DND-41 (cell line): ENCODE measurements around the gene TIGD7.

ENCODE experiments used
- CTCF ChIP-seq: IDR thresholded peaks from 2 replicates; pipeline ENCODE4 v1.5.1; 2012; ENCODE audit warnings: borderline replicate concordance, low read length, moderate library complexity, mild to moderate bottlenecking; ENCODE audit not compliant: poor library complexity, severe bottlenecking; ENCODE audit errors: extremely low read depth
- EZH2 ChIP-seq: IDR thresholded peaks from 3 replicates; pipeline ENCODE4 v1.6.1; 2012; ENCODE audit warnings: borderline replicate concordance, low read depth, mild to moderate bottlenecking, moderate library complexity, low read length, inconsistent platforms; ENCODE audit not compliant: severe bottlenecking

DNA sequence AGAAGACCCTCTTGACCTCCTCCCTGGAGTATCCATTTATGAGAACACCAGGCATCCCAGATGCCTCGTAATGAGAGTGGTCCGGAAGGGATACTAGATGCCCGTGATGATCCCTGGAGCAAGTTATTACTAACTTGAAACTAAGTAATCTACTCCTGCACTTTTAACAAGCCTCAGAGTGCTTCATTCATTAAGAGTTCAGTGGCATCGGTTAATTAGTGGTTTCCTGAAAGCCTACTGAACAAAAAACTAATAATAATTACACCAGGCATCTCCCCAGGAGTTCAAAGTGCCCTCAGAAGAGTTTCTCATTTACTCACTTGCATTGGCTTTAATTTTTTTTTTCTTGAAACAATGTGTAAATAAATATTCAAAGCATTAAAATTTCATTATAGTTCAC lies 22.3 kb upstream of the TIGD7 start:
- TF ChIP-seq CTCF (no peak), EZH2 (no peak)
